SK-N-SH treated with all-trans-retinoic acid at 6 μM for 48 hours (cell line): ENCODE results near the gene PTGES.

Source experiments
- ATAC-seq: fragments of 200-7000 bp; cut with Tn5 transposase; 3 replicates; pipeline ENCODE4 v1.9.1; 2020; ENCODE audit warnings: mild to moderate bottlenecking, moderate library complexity
- ARNTL ChIP-seq: fragments of 450-650 bp; formaldehyde crosslinking; IDR thresholded peaks from 2 replicates; pipeline ENCODE4 v1.5.0; 2020; ENCODE audit warnings: low read depth, mild to moderate bottlenecking, moderate library complexity, borderline replicate concordance
- BACH2 ChIP-seq: fragments of 250-450 bp; sonication (Bioruptor Pico); IDR thresholded peaks from 2 replicates; pipeline ENCODE4 v1.9.0; 2021; ENCODE audit warnings: mild to moderate bottlenecking, borderline replicate concordance
- CREB5 ChIP-seq: fragments of 250-450 bp; sonication (Bioruptor Pico); IDR thresholded peaks from 2 replicates; pipeline ENCODE4 v1.5.1; 2020; ENCODE audit warnings: low read depth, mild to moderate bottlenecking, moderate library complexity
- CSDC2 ChIP-seq: fragments of 250-450 bp; sonication (Bioruptor Pico); IDR thresholded peaks from 2 replicates; pipeline ENCODE4 v1.5.0; 2020; ENCODE audit warnings: mild to moderate bottlenecking, moderate library complexity
- CSRNP3 ChIP-seq: fragments of 250-450 bp; sonication (Bioruptor Pico); IDR thresholded peaks from 2 replicates; pipeline ENCODE4 v1.5.1; 2021; ENCODE audit warnings: mild to moderate bottlenecking, moderate library complexity
- ESRRG ChIP-seq: fragments of 250-450 bp; sonication (Bioruptor Pico); IDR thresholded peaks from 2 replicates; pipeline ENCODE4 v1.6.1; 2021; ENCODE audit warnings: mild to moderate bottlenecking
- GLIS3 ChIP-seq: fragments of 250-450 bp; sonication (Bioruptor Pico); IDR thresholded peaks from 2 replicates; pipeline ENCODE4 v1.5.0; 2020; ENCODE audit warnings: mild to moderate bottlenecking, moderate library complexity
- ISL1 ChIP-seq: fragments of 250-450 bp; sonication (Bioruptor Pico); IDR thresholded peaks from 2 replicates; pipeline ENCODE4 v2.1.2; 2022; ENCODE audit warnings: mild to moderate bottlenecking, moderate library complexity
- OSR1 ChIP-seq: fragments of 250-450 bp; sonication (Bioruptor Pico); IDR thresholded peaks from 2 replicates; pipeline ENCODE4 v1.8.0; 2022; ENCODE audit warnings: moderate library complexity, mild to moderate bottlenecking, inconsistent platforms
- PATZ1 ChIP-seq: fragments of 250-450 bp; sonication (Bioruptor Pico); IDR thresholded peaks from 2 replicates; pipeline ENCODE4 v1.8.0; 2020; ENCODE audit warnings: mild to moderate bottlenecking, moderate library complexity, borderline replicate concordance
- PPARA ChIP-seq: fragments of 250-450 bp; sonication (Bioruptor Pico); IDR thresholded peaks from 2 replicates; pipeline ENCODE4 v1.5.0; 2020; ENCODE audit warnings: mild to moderate bottlenecking, borderline replicate concordance
- RARB ChIP-seq: fragments of 250-450 bp; sonication (Bioruptor Pico); IDR thresholded peaks from 2 replicates; pipeline ENCODE4 v1.8.0; 2021; ENCODE audit warnings: mild to moderate bottlenecking, moderate library complexity
- SNAI2 ChIP-seq: fragments of 250-450 bp; sonication (Bioruptor Pico); IDR thresholded peaks from 2 replicates; pipeline ENCODE4 v1.5.0; 2020; ENCODE audit warnings: mild to moderate bottlenecking, moderate library complexity
- TCF4 ChIP-seq: fragments of 250-450 bp; sonication (Bioruptor Pico); IDR thresholded peaks from 2 replicates; pipeline ENCODE4 v1.8.0; 2021; ENCODE audit warnings: mild to moderate bottlenecking, moderate library complexity, borderline replicate concordance
- TOX ChIP-seq: fragments of 250-450 bp; sonication (Bioruptor Pico); IDR thresholded peaks from 2 replicates; pipeline ENCODE4 v1.8.0; 2021; ENCODE audit warnings: mild to moderate bottlenecking, moderate library complexity, borderline replicate concordance
- TSHZ2 ChIP-seq: fragments of 250-450 bp; sonication (Bioruptor Pico); IDR thresholded peaks from 2 replicates; pipeline ENCODE4 v1.5.0; 2020; ENCODE audit warnings: mild to moderate bottlenecking, moderate library complexity
- ZC3H10 ChIP-seq: fragments of 250-450 bp; sonication (Bioruptor Pico); IDR thresholded peaks from 2 replicates; pipeline ENCODE4 v1.5.1; 2021; ENCODE audit warnings: mild to moderate bottlenecking, moderate library complexity
- ZFP3 ChIP-seq: fragments of 250-450 bp; sonication (Bioruptor Pico); IDR thresholded peaks from 2 replicates; pipeline ENCODE4 v1.5.0; 2020; ENCODE audit warnings: mild to moderate bottlenecking, moderate library complexity
- ZFP30 ChIP-seq: fragments of 450-650 bp; formaldehyde crosslinking; IDR thresholded peaks from 2 replicates; pipeline ENCODE4 v1.5.0; 2022; ENCODE audit warnings: mild to moderate bottlenecking, moderate library complexity
- ZNF565 ChIP-seq: fragments of 450-650 bp; formaldehyde crosslinking; conservative IDR thresholded peaks from 2 replicates; pipeline ENCODE4 v1.5.0; 2020; ENCODE audit warnings: low read depth, mild to moderate bottlenecking, moderate library complexity
- ZNF70 ChIP-seq: fragments of 450-650 bp; formaldehyde crosslinking; IDR thresholded peaks from 2 replicates; pipeline ENCODE4 v1.5.0; 2020; ENCODE audit warnings: mild to moderate bottlenecking, moderate library complexity
- ZNF8 ChIP-seq: fragments of 450-650 bp; formaldehyde crosslinking; IDR thresholded peaks from 2 replicates; pipeline ENCODE4 v1.5.0; 2020; ENCODE audit warnings: mild to moderate bottlenecking, moderate library complexity

The PTGES gene

GRCh38 chr9:129717991-129718390, 34.9 kb downstream of the PTGES start:
- no peak for ATAC-seq
- no peak for TF ChIP-seq ZNF70 (CRISPR knock-in tag)
- no peak for TF ChIP-seq ZFP3 (CRISPR knock-in tag)
- TF ChIP-seq ZFP30: no peak
- no peak for TF ChIP-seq TOX (CRISPR knock-in tag)
- no peak for TF ChIP-seq ESRRG (CRISPR knock-in tag)
- TF ChIP-seq CREB5 (CRISPR knock-in tag): no peak
- TF ChIP-seq TSHZ2 (CRISPR knock-in tag): no peak
- TF ChIP-seq, all 23 proteins: peak for 0

- peak; percentile 67 for ATAC-seq
- no peak for TF ChIP-seq SNAI2
- TF ChIP-seq TSHZ2 (CRISPR knock-in tag): no peak
- TF ChIP-seq CSRNP3: no peak
Observed at GRCh38 chr9:129716091-129716490, 36.8 kb downstream of the PTGES start.

GRCh38 chr9:129714511-129715061, 38.3 kb downstream of the PTGES start:
- no peak for TF ChIP-seq ZNF8 (CRISPR knock-in tag)
- no peak for TF ChIP-seq TCF4 (CRISPR knock-in tag)
- TF ChIP-seq RARB (CRISPR knock-in tag): no peak
- no peak for TF ChIP-seq BACH2 (CRISPR knock-in tag)
- TF ChIP-seq PPARA (CRISPR knock-in tag): no peak
- no peak for TF ChIP-seq OSR1 (CRISPR knock-in tag)
- no peak for TF ChIP-seq ZNF565 (CRISPR knock-in tag)
- no peak for TF ChIP-seq SNAI2
- TF ChIP-seq GLIS3 (CRISPR knock-in tag): no peak
- TF ChIP-seq ZFP3 (CRISPR knock-in tag): no peak
- no peak for TF ChIP-seq ZC3H10 (CRISPR knock-in tag)
- TF ChIP-seq ISL1 (CRISPR knock-in tag): no peak
- no peak for TF ChIP-seq TSHZ2 (CRISPR knock-in tag)
- no peak for TF ChIP-seq ARNTL (CRISPR knock-in tag)
- TF ChIP-seq CSDC2 (CRISPR knock-in tag): no peak
- TF ChIP-seq PATZ1 (CRISPR knock-in tag): no peak
- ATAC-seq: no peak
